K562 (cell line): ENCODE data around the gene NDOR1. TPM values are rescaled to one million over a fixed set of nuclear protein-coding genes. Genes with fewer than 3 reads are reported as not detected.

Source experiments
- ARHGAP35 ChIP-seq: fragments of 450-650 bp; IDR thresholded peaks from 2 replicates; pipeline ENCODE4 v1.6.1; 2018; ENCODE audit not compliant: partially characterized antibody
- ETV5 ChIP-seq: sonication (generic); formaldehyde crosslinking; IDR thresholded peaks from 2 replicates; pipeline ENCODE4 v1.4.0; 2020; ENCODE audit warnings: low read depth, mild to moderate bottlenecking, missing genetic modification reagents
- IFI16 ChIP-seq: fragments of 250-450 bp; sonication (Bioruptor Pico); IDR thresholded peaks from 2 replicates; pipeline ENCODE4 v2.1.2; 2022; ENCODE audit warnings: mild to moderate bottlenecking, inconsistent platforms
- LARP7 ChIP-seq: fragments of 450-650 bp; IDR thresholded peaks from 2 replicates; pipeline ENCODE4 v1.6.1; 2016
- NELFE ChIP-seq: IDR thresholded peaks from 2 replicates; pipeline ENCODE4 v1.6.1; 2011; ENCODE audit warnings: mild to moderate bottlenecking; ENCODE audit not compliant: insufficient read depth, insufficient read length
- THRB ChIP-seq: fragments of 450-650 bp; formaldehyde crosslinking; conservative IDR thresholded peaks from 2 replicates; pipeline ENCODE4 v1.4.0; 2022; ENCODE audit warnings: mild to moderate bottlenecking, missing genetic modification characterization
- ZFP36 ChIP-seq: fragments of 150-350 bp; IDR thresholded peaks from 2 replicates; pipeline ENCODE4 v1.6.1; 2018; ENCODE audit warnings: low read length, low read depth; ENCODE audit not compliant: partially characterized antibody
- ZNF384 ChIP-seq: IDR thresholded peaks from 2 replicates; pipeline ENCODE4 v1.6.1; 2012; ENCODE audit warnings: low read depth, low read length, improper control_type of control experiment
- ZNF76 ChIP-seq: fragments of 250-450 bp; sonication (Bioruptor Pico); IDR thresholded peaks from 2 replicates; pipeline ENCODE4 v1.4.0; 2020; ENCODE audit warnings: mild to moderate bottlenecking, moderate library complexity, borderline replicate concordance
- polyA plus RNA-seq, 8 experiments: library from polyadenylated mRNA; depleted of rRNA in 4 of 8; stranded (reverse) in 5 of 8; unstranded in 3 of 8; fragments of >200 nt; fragmentation: Nextera tagmentation in 2 of 8; fragmentation: Illumina TruSeq in 1 of 8; extraction: Ambion mirVana in 2 of 8; extraction: Trizol in 1 of 8; gene quantifications; 2 replicates each; pipeline versions ENCODE4 v1.2.1 to v1.2.3, GENCODE V29; 2011 to 2014; ENCODE audit warnings: inconsistent platforms in 1 of 8, missing spikeins in 1 of 8
- total RNA-seq, 7 experiments: library from RNA; depleted of rRNA in 6 of 7; stranded (reverse); fragments of >200 nt in 6 of 7; fragmentation: Illumina TruSeq in 2 of 7; extraction: Trizol in 2 of 7; gene quantifications; 2 replicates each; pipeline versions ENCODE4 v1.2.1 to v1.2.3, GENCODE V29; 2011 to 2021; ENCODE audit warnings: low replicate concordance in 1 of 7
- TF ChIP-seq, protein P1 (sequence below), 3 experiments: IDR thresholded peaks in 2 of 3; conservative IDR thresholded peaks in 1 of 3; 2 replicates each; pipeline ENCODE4 v1.5.1; 2011 to 2012; ENCODE audit warnings: low read length in 3 of 3, mild to moderate bottlenecking in 3 of 3, control low read depth in 2 of 3, improper control_type of control experiment in 1 of 3, inconsistent platforms in 1 of 3, low read depth in 1 of 3, mixed read lengths in 1 of 3, moderate library complexity in 1 of 3; ENCODE audit not compliant: insufficient read depth in 2 of 3
- TF ChIP-seq, protein P2 (sequence below): sonication (generic); formaldehyde crosslinking; IDR thresholded peaks from 2 replicates; pipeline ENCODE4 v1.8.1; 2022; ENCODE audit warnings: missing genetic modification reagents
- TF ChIP-seq, protein P3 (sequence below): fragments of 250-450 bp; sonication (Bioruptor Pico); IDR thresholded peaks from 2 replicates; pipeline ENCODE4 v1.5.0; 2021; ENCODE audit warnings: mild to moderate bottlenecking, borderline replicate concordance

Gene NDOR1
- total and polyA plus RNA-seq, 9 of the 15 experiments (the other 6 are each of a cell fraction or from before 2014, with no cell fraction given), result 0.06 to 36.9 (median 6.9) TPM

DNA sequence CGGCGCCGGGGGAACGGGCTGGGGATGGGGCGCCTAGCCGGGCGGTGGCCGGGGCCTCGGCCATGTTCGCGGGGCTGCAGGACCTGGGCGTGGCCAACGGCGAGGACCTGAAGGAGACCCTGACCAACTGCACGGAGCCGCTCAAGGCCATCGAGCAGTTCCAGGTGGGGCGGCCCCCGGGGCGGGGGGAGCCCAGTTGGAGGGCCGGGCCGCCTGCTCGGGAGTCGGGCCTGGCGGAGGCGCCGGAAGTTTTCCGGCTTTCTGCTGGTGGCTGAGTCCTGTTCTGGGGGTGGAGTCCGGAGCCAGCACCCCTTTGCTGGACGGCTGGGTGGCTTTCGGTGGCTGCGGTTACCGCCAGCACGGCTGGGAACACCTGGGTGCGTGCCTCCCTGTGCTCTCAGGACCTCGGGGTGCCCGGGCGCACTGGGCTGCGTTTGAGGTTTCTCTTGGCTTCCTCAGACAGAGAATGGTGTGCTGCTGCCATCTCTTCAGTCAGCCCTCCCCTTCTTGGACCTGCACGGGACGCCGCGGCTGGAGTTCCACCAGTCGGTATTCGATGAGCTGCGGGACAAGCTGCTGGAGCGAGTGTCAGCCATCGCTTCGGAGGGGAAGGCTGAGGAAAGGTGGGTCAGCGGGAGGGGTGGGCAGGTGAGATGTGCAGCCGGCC is 50.1 kb downstream of the NDOR1 start (continued):
- TF ChIP-seq ARHGAP35 (no peak), IFI16 (CRISPR knock-in tag) (no peak), ZFP36 (no peak), ETV5 (CRISPR knock-in tag) (no peak), ZNF76 (CRISPR knock-in tag) (no peak), THRB (no peak), LARP7 (no peak), ZNF384 (no peak), NELFE (no peak)
- TF ChIP-seq, protein P1, sequence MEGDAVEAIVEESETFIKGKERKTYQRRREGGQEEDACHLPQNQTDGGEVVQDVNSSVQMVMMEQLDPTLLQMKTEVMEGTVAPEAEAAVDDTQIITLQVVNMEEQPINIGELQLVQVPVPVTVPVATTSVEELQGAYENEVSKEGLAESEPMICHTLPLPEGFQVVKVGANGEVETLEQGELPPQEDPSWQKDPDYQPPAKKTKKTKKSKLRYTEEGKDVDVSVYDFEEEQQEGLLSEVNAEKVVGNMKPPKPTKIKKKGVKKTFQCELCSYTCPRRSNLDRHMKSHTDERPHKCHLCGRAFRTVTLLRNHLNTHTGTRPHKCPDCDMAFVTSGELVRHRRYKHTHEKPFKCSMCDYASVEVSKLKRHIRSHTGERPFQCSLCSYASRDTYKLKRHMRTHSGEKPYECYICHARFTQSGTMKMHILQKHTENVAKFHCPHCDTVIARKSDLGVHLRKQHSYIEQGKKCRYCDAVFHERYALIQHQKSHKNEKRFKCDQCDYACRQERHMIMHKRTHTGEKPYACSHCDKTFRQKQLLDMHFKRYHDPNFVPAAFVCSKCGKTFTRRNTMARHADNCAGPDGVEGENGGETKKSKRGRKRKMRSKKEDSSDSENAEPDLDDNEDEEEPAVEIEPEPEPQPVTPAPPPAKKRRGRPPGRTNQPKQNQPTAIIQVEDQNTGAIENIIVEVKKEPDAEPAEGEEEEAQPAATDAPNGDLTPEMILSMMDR (IDR thresholded peaks at IDR 0.05 in 2 of 3, conservative IDR thresholded peaks at IDR 0.05 in 1 of 3; ENCODE audit: insufficient read depth in 2 of 3, low read depth in 1 of 3, low read length in 3 of 3), result no peak
- TF ChIP-seq, protein P2, sequence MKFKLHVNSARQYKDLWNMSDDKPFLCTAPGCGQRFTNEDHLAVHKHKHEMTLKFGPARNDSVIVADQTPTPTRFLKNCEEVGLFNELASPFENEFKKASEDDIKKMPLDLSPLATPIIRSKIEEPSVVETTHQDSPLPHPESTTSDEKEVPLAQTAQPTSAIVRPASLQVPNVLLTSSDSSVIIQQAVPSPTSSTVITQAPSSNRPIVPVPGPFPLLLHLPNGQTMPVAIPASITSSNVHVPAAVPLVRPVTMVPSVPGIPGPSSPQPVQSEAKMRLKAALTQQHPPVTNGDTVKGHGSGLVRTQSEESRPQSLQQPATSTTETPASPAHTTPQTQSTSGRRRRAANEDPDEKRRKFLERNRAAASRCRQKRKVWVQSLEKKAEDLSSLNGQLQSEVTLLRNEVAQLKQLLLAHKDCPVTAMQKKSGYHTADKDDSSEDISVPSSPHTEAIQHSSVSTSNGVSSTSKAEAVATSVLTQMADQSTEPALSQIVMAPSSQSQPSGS (CRISPR knock-in tag), result no peak
- TF ChIP-seq, protein P3, sequence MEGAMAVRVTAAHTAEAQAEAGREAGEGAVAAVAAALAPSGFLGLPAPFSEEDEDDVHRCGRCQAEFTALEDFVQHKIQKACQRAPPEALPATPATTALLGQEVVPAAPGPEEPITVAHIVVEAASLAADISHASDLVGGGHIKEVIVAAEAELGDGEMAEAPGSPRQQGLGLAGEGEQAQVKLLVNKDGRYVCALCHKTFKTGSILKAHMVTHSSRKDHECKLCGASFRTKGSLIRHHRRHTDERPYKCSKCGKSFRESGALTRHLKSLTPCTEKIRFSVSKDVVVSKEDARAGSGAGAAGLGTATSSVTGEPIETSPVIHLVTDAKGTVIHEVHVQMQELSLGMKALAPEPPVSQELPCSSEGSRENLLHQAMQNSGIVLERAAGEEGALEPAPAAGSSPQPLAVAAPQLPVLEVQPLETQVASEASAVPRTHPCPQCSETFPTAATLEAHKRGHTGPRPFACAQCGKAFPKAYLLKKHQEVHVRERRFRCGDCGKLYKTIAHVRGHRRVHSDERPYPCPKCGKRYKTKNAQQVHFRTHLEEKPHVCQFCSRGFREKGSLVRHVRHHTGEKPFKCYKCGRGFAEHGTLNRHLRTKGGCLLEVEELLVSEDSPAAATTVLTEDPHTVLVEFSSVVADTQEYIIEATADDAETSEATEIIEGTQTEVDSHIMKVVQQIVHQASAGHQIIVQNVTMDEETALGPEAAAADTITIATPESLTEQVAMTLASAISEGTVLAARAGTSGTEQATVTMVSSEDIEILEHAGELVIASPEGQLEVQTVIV (CRISPR knock-in tag), result no peak
